ENCODE data around the gene GAL3ST2. TPM values are rescaled to one million over a fixed set of nuclear protein-coding genes. Genes with fewer than 3 reads are reported as not detected.

The GAL3ST2 gene
- total and polyA plus RNA-seq, 2 of the 8 experiments (the other 6 are each of a cell fraction or from before 2014, with no cell fraction given) = not detected

GRCh38 chr2:241846406-241846805 lies 69.8 kb downstream of the GAL3ST2 start:
- Histone ChIP-seq H3K4me3 (ENCODE audit: extremely low read depth in 1 of 4, insufficient read depth in 2 of 4, low read depth in 3 of 4, low read length in 4 of 4) (no peak overlapping the region), H2AFZ (ENCODE audit: low read length) (no peak overlapping the region), H2AK5ac (ENCODE audit: low read depth, low read length) (no peak overlapping the region), H4K91ac (replicated peaks; ENCODE audit: insufficient read length, low read length) (no peak overlapping the region), H2BK12ac (ENCODE audit: low read depth, low read length) (no peak overlapping the region), H2BK5ac (ENCODE audit: low read depth, low read length) (no peak overlapping the region), H3K27ac (ENCODE audit: low read depth, low read length) (no peak overlapping the region), H3K23ac (ENCODE audit: insufficient read length) (no peak overlapping the region), H2BK120ac (replicated peaks; ENCODE audit: low read depth, low read length) (no peak overlapping the region), H3K79me1 (ENCODE audit: low read depth, low read length) (no peaks in the 10 kb centered on the region), H3K14ac (ENCODE audit: insufficient read length) (no peak overlapping the region), H4K8ac (ENCODE audit: extremely low read depth, insufficient read depth, low read length) (no peak overlapping the region), H3K9me3 (ENCODE audit: insufficient read depth in 2 of 2, low read depth in 1 of 2, low read length in 1 of 2) (no peaks in the 10 kb centered on the region), H3K4me2 (ENCODE audit: insufficient read depth in 1 of 2, low read depth in 2 of 2, low read length in 2 of 2) (no peak overlapping the region), H3K4me1 (replicated peaks in 1 of 4; ENCODE audit: control insufficient read depth in 3 of 4, insufficient read depth in 4 of 4, low read length in 3 of 4) (peaks cover 0 to 4% (median 0%) of the 10 kb centered on the region in 4 experiments; a peak in 1 of 7 replicates), H3K23me2 (ENCODE audit: low read depth, low read length) (no peaks in the 10 kb centered on the region; the same call in 1 of the 2 replicates), H3K9ac (replicated peaks in 1 of 4; ENCODE audit: extremely low read depth in 1 of 4, low read depth in 3 of 4, low read length in 3 of 4) (no peak overlapping the region), H3K36me3 (ENCODE audit: control insufficient read depth in 2 of 4, insufficient read depth in 4 of 4, low read length in 3 of 4) (no peaks in the 10 kb centered on the region), H3K27me3 (replicated peaks in 1 of 4; ENCODE audit: control insufficient read depth in 3 of 4, extremely low read depth in 1 of 4, insufficient read depth in 3 of 4, low read length in 3 of 4) (peaks cover 0 to 15% (median 11%) of the 10 kb centered on the region in 4 experiments; a peak in 4 of 7 replicates), H3K18ac (ENCODE audit: extremely low read depth, low read length) (no peak overlapping the region), H3K4ac (replicated peaks; ENCODE audit: insufficient read length, low read depth, low read length) (no peak overlapping the region), H4K5ac (ENCODE audit: insufficient read length, low read depth, low read length) (no peak overlapping the region), H2BK15ac (ENCODE audit: low read length) (no peak overlapping the region), H2BK20ac (ENCODE audit: low read length) (no peak overlapping the region), H3K56ac (replicated peaks; ENCODE audit: insufficient read length, low read depth, low read length) (no peak overlapping the region), H3K79me2 (ENCODE audit: control insufficient read depth in 1 of 2, insufficient read depth in 2 of 2, low read length in 2 of 2) (no peaks in the 10 kb centered on the region), H4K20me1 (replicated peaks in 1 of 2; ENCODE audit: control insufficient read depth in 1 of 2, insufficient read depth in 2 of 2, low read length in 2 of 2) (no peaks in the 10 kb centered on the region)
- ChIA-PET CTCF (ENCODE audit: partially characterized antibody) (interaction anchor here (1.4 to 2.5 kb wide), 2 partner anchors 8 to 32 kb away, joined by 3 to 8 read pairs; no protein-coding TSS in a partner anchor), POLR2A (ENCODE audit: partially characterized antibody) (interaction anchor here (2.5 kb wide), 1 partner anchor 13 kb away, joined by 6 read pairs; no protein-coding TSS in a partner anchor)
- TF ChIP-seq RXRA (IDR thresholded peaks at IDR 0.05; ENCODE audit: insufficient read depth, low read depth, low read length) (no peak), SP1 (IDR thresholded peaks at IDR 0.05; ENCODE audit: low read depth, low read length) (no peak), BCL11A (IDR thresholded peaks at IDR 0.05; ENCODE audit: low read depth in 2 of 2, low read length in 2 of 2) (no peak), KDM4A (IDR thresholded peaks at IDR 0.05; ENCODE audit: low read depth, low read length, severe bottlenecking) (no peak), MAFK (IDR thresholded peaks at IDR 0.05; ENCODE audit: low read depth, low read length) (no peak), NRF1 (IDR thresholded peaks at IDR 0.05; ENCODE audit: low read depth, low read length) (no peak), RAD21 (IDR thresholded peaks at IDR 0.05 in 1 of 2, conservative IDR thresholded peaks at IDR 0.05 in 1 of 2; ENCODE audit: low read depth in 2 of 2, low read length in 2 of 2) (no peak), SRF (IDR thresholded peaks at IDR 0.05; ENCODE audit: low read depth, low read length) (no peak)
- FAIRE-seq = no peak
- peak in 1 of 2 experiments; percentile 8 for DNase-seq (ENCODE audit: low read depth in 1 of 2, low spot score in 2 of 2)
- 88% methylated on average over 22 of the region's 22 CpGs; no CpG with 5 or more reads in 1 of the 2 experiments for WGBS, 2 experiments (ENCODE audit: extremely low coverage in 1 of 2, insufficient coverage in 1 of 2, insufficient read length in 1 of 2, insufficient replicate concordance in 2 of 2, low coverage in 1 of 2, low lambda C conversion rate in 2 of 2, missing lambda C conversion rate in 1 of 2)

Data from H1 (cell line).